ENCODE results near the gene TRIP13.

TRIP13 gene

GRCh38 chr5:965604-966344 is 73.1 kb downstream of the TRIP13 start:
- no peak for ATAC-seq
- TF ChIP-seq POU6F1 (CRISPR knock-in tag; IDR thresholded peaks at IDR 0.05; ENCODE audit: borderline replicate concordance, low read depth) (no peak), ARNTL (CRISPR knock-in tag; IDR thresholded peaks at IDR 0.05; ENCODE audit: borderline replicate concordance, low read depth) (no peak), RARB (CRISPR knock-in tag; IDR thresholded peaks at IDR 0.05) (no peak), GLIS3 (CRISPR knock-in tag; IDR thresholded peaks at IDR 0.05) (no peak), ISL1 (CRISPR knock-in tag; IDR thresholded peaks at IDR 0.05) (no peak), ZFP30 (CRISPR knock-in tag; IDR thresholded peaks at IDR 0.05) (no peak), ZNF70 (CRISPR knock-in tag; IDR thresholded peaks at IDR 0.05) (no peak), OSR1 (CRISPR knock-in tag; IDR thresholded peaks at IDR 0.05) (no peak), SNAI2 (CRISPR knock-in tag; IDR thresholded peaks at IDR 0.05) (no peak), PATZ1 (CRISPR knock-in tag; IDR thresholded peaks at IDR 0.05; ENCODE audit: borderline replicate concordance) (no peak), ESRRG (CRISPR knock-in tag; IDR thresholded peaks at IDR 0.05) (no peak), TSHZ2 (CRISPR knock-in tag; IDR thresholded peaks at IDR 0.05) (no peak), BACH2 (CRISPR knock-in tag; IDR thresholded peaks at IDR 0.05; ENCODE audit: borderline replicate concordance) (no peak)

GRCh38 chr5:966345-966710 is 73.6 kb downstream of the TRIP13 start:
- no peak for ATAC-seq
- no peak for TF ChIP-seq TOX (CRISPR knock-in tag; IDR thresholded peaks at IDR 0.05; ENCODE audit: borderline replicate concordance)
- TF ChIP-seq POU6F1 (CRISPR knock-in tag; IDR thresholded peaks at IDR 0.05; ENCODE audit: borderline replicate concordance, low read depth): no peak
- TF ChIP-seq BACH2 (CRISPR knock-in tag; IDR thresholded peaks at IDR 0.05; ENCODE audit: borderline replicate concordance): no peak
- TF ChIP-seq SNAI2 (CRISPR knock-in tag; IDR thresholded peaks at IDR 0.05): no peak
- no peak for TF ChIP-seq ISL1 (CRISPR knock-in tag; IDR thresholded peaks at IDR 0.05)
- no peak for TF ChIP-seq CSDC2 (CRISPR knock-in tag; IDR thresholded peaks at IDR 0.05)

- ATAC-seq: no peak
- no peak for TF ChIP-seq TCF4 (CRISPR knock-in tag; IDR thresholded peaks at IDR 0.05; ENCODE audit: borderline replicate concordance)
- TF ChIP-seq ZC3H10 (CRISPR knock-in tag; IDR thresholded peaks at IDR 0.05): no peak
- no peak for TF ChIP-seq SNAI2 (CRISPR knock-in tag; IDR thresholded peaks at IDR 0.05)
- no peak for TF ChIP-seq ZFP30 (CRISPR knock-in tag; IDR thresholded peaks at IDR 0.05)
- no peak for TF ChIP-seq ZNF8 (CRISPR knock-in tag; IDR thresholded peaks at IDR 0.05)
- TF ChIP-seq ZFP3 (CRISPR knock-in tag; IDR thresholded peaks at IDR 0.05): no peak
Observed at GRCh38 chr5:966941-967340, 74.3 kb downstream of the TRIP13 start.
